K562 (cell line): ENCODE data around the gene PRSS8. TPM values are rescaled to one million over a fixed set of nuclear protein-coding genes. Genes with fewer than 3 reads are reported as not detected.
"Not testable (repeated sequence)": the region's sequence is repeated elsewhere in the genome, so short reads cannot be mapped to it uniquely, and the experiment has no call there.

Experiments
- ATAC-seq: fragments of 200-7000 bp; cut with Tn5 transposase; 3 replicates; pipeline ENCODE4 v1.9.1; 2020; ENCODE audit warnings: moderate library complexity
- BruUV-seq: library from RNA; stranded (reverse); fragments of 400-500 nt; replicated peaks from 2 replicates; lab custom pipeline; 2021; lab: Mats Ljungman, UMichigan
- CTCF ChIA-PET: fragments of 300-600 bp; formaldehyde crosslinking; extraction: SDS; loops from one replicate; lab custom pipeline; 2021; ENCODE audit warnings: low intra/inter-chr PET ratio; lab: Yijun Ruan, JAX
- POLR2A ChIA-PET: fragments of 300-600, 350-650 bp; sonication (Branson Sonifier 250); formaldehyde crosslinking; extraction: SDS; loops from one replicate; lab custom pipeline; 2021; ENCODE audit warnings: antibody characterized with exemption, inconsistent platforms; lab: Yijun Ruan, JAX
- DNase-seq, 4 experiments: peaks; one replicate each; pipeline versions ENCODE4 v3.0.0 to v3.0.0-alpha.2; 2011 to 2018; ENCODE audit warnings: low spot score in 3 of 4, mixed read lengths in 3 of 4; ENCODE audit errors: extremely low read depth in 1 of 4
- FAIRE-seq: peaks from 2 replicates; lab custom pipeline; 2011; peaks lifted over from hg19 to GRCh38; lab: Jason Lieb, UNC
- H2AFZ ChIP-seq: 2 replicates; pipeline ENCODE4 v1.6.0; 2011; ENCODE audit warnings: low read depth, low read length, control low read depth, inconsistent platforms
- H3K27ac ChIP-seq: fragments of 200-600 bp; 3 replicates; pipeline ENCODE4 v1.8.0; 2011; ENCODE audit warnings: low read depth, mild to moderate bottlenecking, control low read depth, inconsistent platforms, low read length, moderate library complexity, mixed read lengths; ENCODE audit errors: extremely low read depth
- H3K27me3 ChIP-seq, 2 experiments: fragments of 300-600 bp in 1 of 2; 2 replicates in 1 of 2; 3 replicates in 1 of 2; pipeline versions ENCODE4 v1.6.0 to v1.8.0; 2011; ENCODE audit warnings: inconsistent platforms in 2 of 2, low read length in 2 of 2, mild to moderate bottlenecking in 1 of 2, mixed read lengths in 1 of 2, moderate library complexity in 1 of 2; ENCODE audit not compliant: control insufficient read depth in 2 of 2, insufficient read depth in 2 of 2
- H3K36me3 ChIP-seq: fragments of 300-600 bp; 3 replicates; pipeline ENCODE4 v1.8.0; 2011; ENCODE audit warnings: mild to moderate bottlenecking, low read length, inconsistent platforms; ENCODE audit not compliant: control insufficient read depth, insufficient read depth
- H3K4me1 ChIP-seq, 2 experiments: fragments of 200-600 bp in 1 of 2; replicated peaks in 1 of 2; 2 replicates in 1 of 2; 3 replicates in 1 of 2; pipeline versions ENCODE4 v1.5.1 to v1.8.0; 2011; ENCODE audit warnings: inconsistent platforms in 2 of 2, low read length in 2 of 2, mild to moderate bottlenecking in 1 of 2, mixed read lengths in 1 of 2, moderate library complexity in 1 of 2; ENCODE audit not compliant: control insufficient read depth in 2 of 2, insufficient read depth in 2 of 2
- H3K4me2 ChIP-seq: 2 replicates; pipeline ENCODE4 v1.6.1; 2011; ENCODE audit warnings: low read length, control low read depth, inconsistent platforms, mixed read lengths; ENCODE audit not compliant: insufficient read depth
- H3K4me3 ChIP-seq: fragments of 200-600 bp; sonication (generic), shearing (Covaris generic); 2 replicates; pipeline ENCODE4 v1.5.1; 2016; ENCODE audit warnings: control low read depth, inconsistent platforms
- H3K79me2 ChIP-seq: fragments of 200-600 bp; 3 replicates; pipeline ENCODE4 v1.8.0; 2011; ENCODE audit warnings: low read length, inconsistent platforms; ENCODE audit not compliant: control insufficient read depth, insufficient read depth
- H3K9ac ChIP-seq, 2 experiments: 2 replicates each; pipeline versions ENCODE4 v1.6.0 to v1.6.1; 2011; ENCODE audit warnings: low read depth in 2 of 2, low read length in 2 of 2, control low read depth in 1 of 2, inconsistent platforms in 1 of 2, mild to moderate bottlenecking in 1 of 2, mixed read lengths in 1 of 2; ENCODE audit not compliant: insufficient read depth in 1 of 2
- H3K9me1 ChIP-seq: one replicate; pipeline ENCODE4 v1.6.0; 2011; ENCODE audit warnings: inconsistent platforms, mild to moderate bottlenecking, low read length, moderate library complexity; ENCODE audit not compliant: control insufficient read depth, insufficient read depth
- H3K9me3 ChIP-seq: replicated peaks from 2 replicates; pipeline ENCODE4 v1.5.1; 2011; ENCODE audit warnings: low read depth, low read length, inconsistent platforms; ENCODE audit not compliant: control insufficient read depth, insufficient read depth
- H4K20me1 ChIP-seq: replicated peaks from 2 replicates; pipeline ENCODE4 v1.6.1; 2011; ENCODE audit warnings: low read length, inconsistent platforms, mixed read lengths; ENCODE audit not compliant: control insufficient read depth, insufficient read depth
- CHD4 ChIP-seq: fragments of 200-600 bp; sonication (generic); IDR thresholded peaks from 3 replicates; pipeline ENCODE4 v1.6.1; 2012; ENCODE audit warnings: low read depth, mild to moderate bottlenecking, mixed read lengths, low read length, inconsistent platforms; ENCODE audit not compliant: insufficient read depth, insufficient replicate concordance, poor library complexity, severe bottlenecking
- ELK3 ChIP-seq: fragments of 450-650 bp; formaldehyde crosslinking; IDR thresholded peaks from 2 replicates; pipeline ENCODE4 v1.4.0; 2020; ENCODE audit warnings: mild to moderate bottlenecking
- MYC ChIP-seq, 2 experiments: fragments of 250-450 bp in 1 of 2; sonication (Bioruptor Pico) in 1 of 2; IDR thresholded peaks; 2 replicates each; pipeline versions ENCODE4 v1.5.1 to v1.6.1; 2012 to 2021; ENCODE audit warnings: low read depth in 2 of 2, borderline replicate concordance in 1 of 2, improper control_type of control experiment in 1 of 2, low read length in 1 of 2, mild to moderate bottlenecking in 1 of 2, moderate library complexity in 1 of 2
- NFE2 ChIP-seq: IDR thresholded peaks from 2 replicates; pipeline ENCODE4 v1.6.1; 2014; ENCODE audit warnings: antibody characterized with exemption, low read depth
- RNF219 ChIP-seq: fragments of 250-450 bp; sonication (Bioruptor Pico); IDR thresholded peaks from 2 replicates; pipeline ENCODE4 v1.5.0; 2022; ENCODE audit warnings: mild to moderate bottlenecking
- U2AF2 ChIP-seq: fragments of 200-400 bp; formaldehyde crosslinking; optimal IDR thresholded peaks from 2 replicates; pipeline ENCODE3; 2017; ENCODE audit warnings: low read depth, mild to moderate bottlenecking, low read length
- ZKSCAN8 ChIP-seq: fragments of 200-800 bp; sonication (Bioruptor generic); IDR thresholded peaks from 2 replicates; pipeline ENCODE4 v1.6.1; 2016; ENCODE audit warnings: missing genetic modification characterization, missing compliant biosample characterization
- whole genome bisulfite sequencing: fragments of 100-300 bp; shearing (Covaris generic); methylation state at CpG from one replicate; pipeline ENCODE4 v1.1.6; 2016; ENCODE audit warnings: low coverage, mixed read lengths; ENCODE audit not compliant: insufficient coverage; ENCODE audit errors: missing lambda C conversion rate; 5-methylcytosine and 5-hydroxymethylcytosine counted together
- in situ Hi-C: fragments of 300-500 bp; cut with MboI; formaldehyde crosslinking; loops from 4 replicates; pipeline ENCODE4 v1.15.0; 2018; ENCODE audit warnings: inconsistent platforms, mixed read lengths
- intact Hi-C: fragments of 100-400 bp; cut with micrococcal nuclease; formaldehyde crosslinking; loops from 2 replicates; pipeline ENCODE4 v1.14.2; 2022
- polyA plus RNA-seq, 8 experiments: library from polyadenylated mRNA; depleted of rRNA in 4 of 8; stranded (reverse) in 5 of 8; unstranded in 3 of 8; fragments of >200 nt; fragmentation: Nextera tagmentation in 2 of 8; fragmentation: Illumina TruSeq in 1 of 8; extraction: Ambion mirVana in 2 of 8; extraction: Trizol in 1 of 8; gene quantifications; 2 replicates each; pipeline versions ENCODE4 v1.2.1 to v1.2.3, GENCODE V29; 2011 to 2014; ENCODE audit warnings: inconsistent platforms in 1 of 8, missing spikeins in 1 of 8
- total RNA-seq, 7 experiments: library from RNA; depleted of rRNA in 6 of 7; stranded (reverse); fragments of >200 nt in 6 of 7; fragmentation: Illumina TruSeq in 2 of 7; extraction: Trizol in 2 of 7; gene quantifications; 2 replicates each; pipeline versions ENCODE4 v1.2.1 to v1.2.3, GENCODE V29; 2011 to 2021; ENCODE audit warnings: low replicate concordance in 1 of 7

The PRSS8 gene
- total and polyA plus RNA-seq, 9 of the 15 experiments (the other 6 are each of a cell fraction or from before 2014, with no cell fraction given), result 0.25 to 3.9 (median 1.3) TPM; not detected in 1

DNA sequence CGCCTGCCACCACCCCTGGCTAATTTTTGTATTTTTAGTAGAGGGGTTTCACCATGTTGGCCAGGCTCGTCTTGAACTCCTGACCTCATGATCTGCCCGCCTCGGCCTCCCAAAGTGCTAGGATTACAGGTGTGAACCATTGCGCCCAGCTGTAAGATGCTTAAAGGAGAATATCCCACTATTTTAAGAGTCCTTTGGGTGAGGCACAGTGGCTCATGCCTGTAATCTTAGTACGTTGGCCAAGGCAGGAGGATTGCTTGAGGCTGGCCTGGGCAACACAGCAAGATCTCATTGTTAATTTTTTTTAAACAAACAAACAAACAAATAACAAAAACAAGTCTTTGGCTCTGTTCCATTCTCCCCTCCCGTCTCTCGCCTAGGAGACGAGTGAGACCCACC lies 5.5 kb upstream of the PRSS8 start:
- peak overlapping the region; percentile 92 for H2AFZ ChIP-seq
- BruUV-seq, H3K9me3 ChIP-seq, ATAC-seq, DNase-seq, H3K27me3 ChIP-seq, H3K9me1 ChIP-seq, H3K36me3 ChIP-seq, FAIRE-seq, H3K79me2 ChIP-seq, H4K20me1 ChIP-seq, H3K4me3 ChIP-seq, in situ Hi-C loops, CTCF ChIA-PET: not testable (repeated sequence)
- POLR2A ChIA-PET, result interaction anchor here (0.8 to 3.4 kb wide), 3 partner anchors 12 to 39 kb away, joined by 4 to 39 read pairs (median 35); partner anchors contain the start of genes FUS and KAT8
- WGBS, result 89% methylated on average over 9 of the region's 9 CpGs
- peaks cover 16 to 52% of the 10 kb centered on the region in 2 experiments for H3K4me1 ChIP-seq
- H3K9ac ChIP-seq, result peak overlapping the region; percentile 70 to 91; a peak in 3 of 4 replicates
- peak overlapping the region; percentile 55; the same call in 2 of the 3 replicates for H3K27ac ChIP-seq
- peak overlapping the region; percentile 72 for H3K4me2 ChIP-seq
- intact Hi-C loops, result loop anchor here (5.0 to 10.0 kb wide), 2 partner anchors 34 to 156 kb away; partner anchors contain the start of genes BCKDK and HSD3B7

DNA sequence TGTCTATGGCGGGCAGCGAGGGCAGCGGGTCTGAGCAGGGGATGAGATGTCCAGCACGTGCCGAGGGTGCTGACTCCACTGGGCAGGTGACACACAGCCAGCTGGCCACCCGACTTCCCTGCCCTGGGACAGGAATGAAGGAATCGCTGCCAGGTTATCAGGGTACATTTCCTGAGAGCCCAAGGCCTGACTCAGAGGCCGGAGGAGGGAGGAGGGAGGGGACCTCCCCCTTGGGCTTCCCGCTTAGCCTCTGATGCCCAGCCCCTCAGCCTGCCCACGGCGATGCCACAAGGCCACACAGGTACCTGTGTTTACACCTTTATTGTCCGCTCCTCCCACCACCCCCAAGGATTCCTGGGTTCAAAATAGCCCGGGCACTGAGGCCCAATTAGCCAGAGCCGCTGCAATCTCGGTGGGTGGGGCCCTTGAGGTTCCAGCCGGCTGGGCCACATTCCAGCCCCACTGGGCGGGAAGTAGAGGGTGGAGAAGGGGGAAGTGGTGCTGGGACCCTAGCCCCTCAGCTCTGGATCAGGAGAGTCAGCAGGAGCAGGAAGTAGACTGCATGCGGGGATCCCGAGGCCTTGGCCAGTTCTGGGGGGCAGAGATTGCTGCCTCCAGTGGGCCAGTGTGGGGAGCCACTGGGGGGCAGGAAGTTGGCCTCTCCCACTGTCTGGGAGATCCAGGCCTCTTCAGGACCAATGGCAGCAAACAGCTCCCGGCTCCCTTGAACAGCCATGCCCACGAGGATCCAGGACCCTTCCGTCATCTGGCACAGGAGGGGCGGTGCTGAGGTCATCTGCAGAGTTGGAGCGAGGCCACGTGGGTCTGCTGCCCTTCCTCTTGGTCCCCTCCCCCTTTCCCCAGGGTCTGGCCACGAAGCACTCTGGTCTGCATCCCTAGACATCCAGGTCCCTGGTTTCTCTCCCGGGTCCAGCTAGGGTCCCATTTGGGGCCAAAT lies 3.4 kb upstream of the PRSS8 start:
- H3K4me2 ChIP-seq, result no peak overlapping the region
- H2AFZ ChIP-seq, result no peak overlapping the region
- H4K20me1 ChIP-seq, result no peaks in the 10 kb centered on the region
- H3K9me3 ChIP-seq, result no peaks in the 10 kb centered on the region
- no peak overlapping the region for H3K4me3 ChIP-seq
- peaks cover 37 to 74% of the 10 kb centered on the region in 2 experiments for H3K4me1 ChIP-seq
- ATAC-seq (no peak), FAIRE-seq (no peak), DNase-seq (no peak)
- H3K9ac ChIP-seq, result peak overlapping the region in 1 of 2 experiments; percentile 68; a peak in 2 of 4 replicates
- BruUV-seq, result no TSS peak
- no peak overlapping the region for H3K27ac ChIP-seq
- no peaks in the 10 kb centered on the region for H3K9me1 ChIP-seq
- intact Hi-C loops, result no loop called here
- in situ Hi-C loops, result no loop called here
- no peaks in the 10 kb centered on the region for H3K27me3 ChIP-seq
- ChIA-PET POLR2A (interaction anchor here (0.6 to 0.8 kb wide), 2 partner anchors 18 to 41 kb away, joined by 3 read pairs; partner anchors contain the start of gene FUS), CTCF (no interaction called here)
- H3K36me3 ChIP-seq, result no peaks in the 10 kb centered on the region
- no peaks in the 10 kb centered on the region for H3K79me2 ChIP-seq
- 66% methylated on average over 20 of the region's 27 CpGs for WGBS
- TF ChIP-seq MYC (IDR thresholded peaks at IDR 0.05; ENCODE audit: low read depth, low read length), result no peak
- no peak for TF ChIP-seq MYC (CRISPR knock-in tag; IDR thresholded peaks at IDR 0.05; ENCODE audit: borderline replicate concordance, low read depth)
- no peak for TF ChIP-seq NFE2
- TF ChIP-seq ELK3 (CRISPR knock-in tag), result no peak
- no peak for TF ChIP-seq ZKSCAN8 (CRISPR knock-in tag)
- no peak for TF ChIP-seq RNF219 (CRISPR knock-in tag)
- TF ChIP-seq CHD4, result no peak
- no peak for TF ChIP-seq U2AF2
